Endothelial cell of umbilical vein (primary cell): ENCODE measurements around the gene MED15.

ENCODE experiments used
- JUN ChIP-seq: IDR thresholded peaks from 2 replicates; pipeline ENCODE4 v1.6.1; 2011; ENCODE audit warnings: borderline replicate concordance, low read depth; ENCODE audit not compliant: insufficient read length, insufficient read depth
- POLR2A ChIP-seq: IDR thresholded peaks from 2 replicates; pipeline ENCODE4 v1.6.1; 2012; ENCODE audit warnings: low read depth, mild to moderate bottlenecking, control low read depth, low read length
- TF ChIP-seq, protein P1 (sequence below), 2 donors: IDR thresholded peaks; 1 replicate in 1 of 2; 2 replicates in 1 of 2; pipeline ENCODE4 v1.5.1; 2011; ENCODE audit warnings: low read length in 2 of 2, mild to moderate bottlenecking in 2 of 2, moderate library complexity in 2 of 2, control low read depth in 1 of 2, inconsistent platforms in 1 of 2, low read depth in 1 of 2; ENCODE audit not compliant: insufficient read depth in 1 of 2; ENCODE audit errors: extremely low read depth in 1 of 2

DNA sequence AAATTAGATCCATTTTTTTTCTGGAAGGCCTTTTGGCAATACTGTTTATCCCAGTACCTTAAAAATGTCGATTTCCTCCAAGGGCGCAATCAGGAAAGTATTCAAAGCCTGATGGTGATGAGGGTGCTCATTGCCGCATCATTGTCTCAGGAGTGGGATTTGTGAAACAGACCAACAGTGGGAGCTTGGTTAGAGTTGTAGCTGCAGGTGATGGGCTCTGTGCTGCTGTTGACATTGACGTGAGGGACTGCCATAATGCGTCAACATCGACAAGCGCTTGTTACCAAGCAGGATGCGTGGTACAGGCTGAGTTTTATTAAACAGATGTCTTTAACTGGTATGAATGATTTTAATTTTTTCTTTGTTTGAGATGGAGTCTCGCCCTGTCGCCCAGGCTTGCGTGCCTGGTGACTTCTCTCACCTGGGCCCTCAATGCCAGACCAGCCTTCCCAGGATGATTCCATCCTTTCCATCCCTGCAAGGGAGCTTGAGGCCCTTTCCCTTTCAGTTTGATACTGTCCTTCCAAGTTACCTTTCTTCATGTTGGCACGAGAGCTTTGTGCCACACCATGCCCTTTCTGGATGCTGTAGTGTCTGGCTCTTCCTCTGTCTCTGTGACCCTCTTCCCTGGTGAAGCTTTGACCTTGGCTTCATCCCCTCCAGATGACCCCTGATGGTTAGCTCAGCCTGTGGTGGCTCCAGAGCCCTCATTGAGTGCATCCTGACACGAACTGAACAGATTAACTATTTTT lies 10.6 kb downstream of the MED15 start:
- TF ChIP-seq, protein P1, sequence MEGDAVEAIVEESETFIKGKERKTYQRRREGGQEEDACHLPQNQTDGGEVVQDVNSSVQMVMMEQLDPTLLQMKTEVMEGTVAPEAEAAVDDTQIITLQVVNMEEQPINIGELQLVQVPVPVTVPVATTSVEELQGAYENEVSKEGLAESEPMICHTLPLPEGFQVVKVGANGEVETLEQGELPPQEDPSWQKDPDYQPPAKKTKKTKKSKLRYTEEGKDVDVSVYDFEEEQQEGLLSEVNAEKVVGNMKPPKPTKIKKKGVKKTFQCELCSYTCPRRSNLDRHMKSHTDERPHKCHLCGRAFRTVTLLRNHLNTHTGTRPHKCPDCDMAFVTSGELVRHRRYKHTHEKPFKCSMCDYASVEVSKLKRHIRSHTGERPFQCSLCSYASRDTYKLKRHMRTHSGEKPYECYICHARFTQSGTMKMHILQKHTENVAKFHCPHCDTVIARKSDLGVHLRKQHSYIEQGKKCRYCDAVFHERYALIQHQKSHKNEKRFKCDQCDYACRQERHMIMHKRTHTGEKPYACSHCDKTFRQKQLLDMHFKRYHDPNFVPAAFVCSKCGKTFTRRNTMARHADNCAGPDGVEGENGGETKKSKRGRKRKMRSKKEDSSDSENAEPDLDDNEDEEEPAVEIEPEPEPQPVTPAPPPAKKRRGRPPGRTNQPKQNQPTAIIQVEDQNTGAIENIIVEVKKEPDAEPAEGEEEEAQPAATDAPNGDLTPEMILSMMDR (IDR thresholded peaks at IDR 0.05; ENCODE audit: extremely low read depth in 1 of 2, insufficient read depth in 1 of 2, low read depth in 1 of 2, low read length in 2 of 2) = no peak
- TF ChIP-seq JUN = no peak
- no peak for TF ChIP-seq POLR2A
